Measurements from ENCODE around the gene ABCG1.

Gene ABCG1

GRCh38 chr21:42227909-42228708 is 9.2 kb downstream of the ABCG1 start:
- Histone ChIP-seq H3K27me3 (ENCODE audit: insufficient read depth, low read length) (peaks cover 59% of the 10 kb centered on the region), H3K4me1 (ENCODE audit: insufficient read depth, low read length) (no peaks in the 10 kb centered on the region), H3K9ac (ENCODE audit: low read depth, low read length) (no peak overlapping the region), H3K36me3 (ENCODE audit: insufficient read depth, low read length) (no peaks in the 10 kb centered on the region), H3K9me3 (ENCODE audit: insufficient read depth, low read depth, low read length) (no peaks in the 10 kb centered on the region), H3K4me3 (ENCODE audit: low read length) (no peak overlapping the region), H3K27ac (ENCODE audit: low read depth, low read length) (no peak overlapping the region)
- 64% methylated on average over 10 of the region's 10 CpGs for WGBS

DNA sequence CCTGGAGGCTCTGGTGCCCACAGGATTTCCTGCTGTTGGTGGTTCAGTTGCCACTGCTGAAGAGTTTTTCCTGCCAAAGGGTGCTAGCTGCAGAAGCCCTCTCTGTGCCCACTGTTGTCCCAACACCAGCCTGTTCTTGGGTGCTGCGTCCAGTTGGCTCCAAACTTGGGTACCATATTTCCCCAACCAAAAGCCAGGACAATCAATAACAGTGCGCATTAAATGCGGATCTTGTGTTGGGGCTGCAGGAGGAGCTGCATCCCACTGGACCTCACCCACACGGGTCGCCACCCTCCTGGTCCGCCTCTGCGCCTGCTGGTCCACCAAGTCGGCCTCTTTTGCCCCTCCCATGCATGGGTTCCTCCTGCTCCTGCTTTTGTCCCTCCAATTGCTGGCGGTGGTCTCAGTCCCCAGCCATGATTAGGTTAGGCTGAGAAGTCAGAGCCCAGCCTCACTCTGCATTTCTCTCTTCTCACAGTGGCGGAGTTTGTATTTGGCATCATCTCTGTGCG is 9.8 kb downstream of the ABCG1 start:
- no peaks in the 10 kb centered on the region for H3K36me3 ChIP-seq (ENCODE audit: insufficient read depth, low read length)
- H3K27me3 ChIP-seq (ENCODE audit: insufficient read depth, low read length): peaks cover 59% of the 10 kb centered on the region
- H3K4me3 ChIP-seq (ENCODE audit: low read length): no peak overlapping the region
- 90% methylated on average over 11 of the region's 11 CpGs for WGBS
- H3K27ac ChIP-seq (ENCODE audit: low read depth, low read length): no peak overlapping the region
- no peaks in the 10 kb centered on the region for H3K9me3 ChIP-seq (ENCODE audit: insufficient read depth, low read depth, low read length)
- no peaks in the 10 kb centered on the region for H3K4me1 ChIP-seq (ENCODE audit: insufficient read depth, low read length)
- no peak overlapping the region for H3K9ac ChIP-seq (ENCODE audit: low read depth, low read length)

DNA sequence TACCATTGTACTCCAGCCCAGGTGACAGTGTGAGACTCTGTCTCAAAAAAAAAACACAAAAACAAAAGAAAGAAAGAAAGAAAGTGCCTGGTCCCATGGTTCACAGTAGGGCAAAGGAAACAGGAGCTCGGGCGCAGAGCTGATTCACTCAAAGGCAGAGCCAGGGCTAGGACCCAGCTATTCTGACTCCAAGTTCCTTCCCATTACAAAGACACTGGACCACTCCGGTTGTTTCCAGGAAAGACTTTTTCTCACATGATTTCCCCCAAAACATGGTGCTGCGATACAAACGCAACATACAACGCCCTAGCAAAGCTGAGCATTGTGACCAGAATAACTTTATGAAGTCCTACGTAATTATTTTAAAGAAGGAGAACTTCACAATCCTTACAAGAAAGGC is 10.7 kb downstream of the ABCG1 start:
- Histone ChIP-seq H3K4me3 (ENCODE audit: low read length) (no peak overlapping the region), H3K4me1 (ENCODE audit: insufficient read depth, low read length) (0 out of 2 replicates have a peak, but pooled peaks cover 5% of the 10 kb centered on the region), H3K9ac (ENCODE audit: low read depth, low read length) (no peak overlapping the region), H3K36me3 (ENCODE audit: insufficient read depth, low read length) (no peaks in the 10 kb centered on the region), H3K27ac (ENCODE audit: low read depth, low read length) (no peak overlapping the region), H3K27me3 (ENCODE audit: insufficient read depth, low read length) (peaks cover 59% of the 10 kb centered on the region), H3K9me3 (ENCODE audit: insufficient read depth, low read depth, low read length) (no peaks in the 10 kb centered on the region)
- 96% methylated on average over 7 of the region's 7 CpGs for WGBS

- no peak overlapping the region for H3K27ac ChIP-seq (ENCODE audit: low read depth, low read length)
- H3K4me1 ChIP-seq (ENCODE audit: insufficient read depth, low read length): 0 out of 2 replicates have a peak, but pooled peaks cover 5% of the 10 kb centered on the region
- H3K36me3 ChIP-seq (ENCODE audit: insufficient read depth, low read length): no peaks in the 10 kb centered on the region
- H3K9ac ChIP-seq (ENCODE audit: low read depth, low read length): no peak overlapping the region
- H3K4me3 ChIP-seq (ENCODE audit: low read length): no peak overlapping the region
- no peaks in the 10 kb centered on the region for H3K9me3 ChIP-seq (ENCODE audit: insufficient read depth, low read depth, low read length)
- H3K27me3 ChIP-seq (ENCODE audit: insufficient read depth, low read length): peaks cover 59% of the 10 kb centered on the region
- WGBS: 93% methylated on average over 4 of the region's 4 CpGs
Observed at GRCh38 chr21:42230178-42230577, 11.2 kb downstream of the ABCG1 start.

DNA sequence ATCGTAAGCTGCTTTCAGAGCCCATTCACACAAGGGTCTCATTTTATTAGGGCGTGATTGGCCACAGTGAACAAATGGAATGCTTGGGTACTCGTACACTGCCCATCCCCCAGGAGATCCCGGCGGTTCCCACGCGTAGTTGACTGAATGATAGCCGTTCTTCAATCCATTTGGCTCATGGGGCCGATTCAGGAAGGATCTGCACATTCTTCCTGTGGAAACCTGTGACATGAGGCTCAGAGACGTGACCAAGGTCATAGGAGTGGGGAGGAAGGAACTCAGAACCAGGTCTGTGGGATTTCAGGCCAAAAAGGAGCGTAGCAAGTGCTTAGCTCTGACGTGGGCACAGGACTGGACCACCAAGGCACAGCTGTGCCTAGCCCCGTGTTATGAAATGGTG is 11.7 kb downstream of the ABCG1 start:
- H3K27ac ChIP-seq (ENCODE audit: low read depth, low read length): no peak overlapping the region
- H3K36me3 ChIP-seq (ENCODE audit: insufficient read depth, low read length): no peaks in the 10 kb centered on the region
- peaks cover 59% of the 10 kb centered on the region for H3K27me3 ChIP-seq (ENCODE audit: insufficient read depth, low read length)
- 90% methylated on average over 13 of the region's 13 CpGs for WGBS
- H3K9ac ChIP-seq (ENCODE audit: low read depth, low read length): no peak overlapping the region
- 0 out of 2 replicates have a peak, but pooled peaks cover 5% of the 10 kb centered on the region for H3K4me1 ChIP-seq (ENCODE audit: insufficient read depth, low read length)
- H3K9me3 ChIP-seq (ENCODE audit: insufficient read depth, low read depth, low read length): no peaks in the 10 kb centered on the region
- H3K4me3 ChIP-seq (ENCODE audit: low read length): no peak overlapping the region

DNA sequence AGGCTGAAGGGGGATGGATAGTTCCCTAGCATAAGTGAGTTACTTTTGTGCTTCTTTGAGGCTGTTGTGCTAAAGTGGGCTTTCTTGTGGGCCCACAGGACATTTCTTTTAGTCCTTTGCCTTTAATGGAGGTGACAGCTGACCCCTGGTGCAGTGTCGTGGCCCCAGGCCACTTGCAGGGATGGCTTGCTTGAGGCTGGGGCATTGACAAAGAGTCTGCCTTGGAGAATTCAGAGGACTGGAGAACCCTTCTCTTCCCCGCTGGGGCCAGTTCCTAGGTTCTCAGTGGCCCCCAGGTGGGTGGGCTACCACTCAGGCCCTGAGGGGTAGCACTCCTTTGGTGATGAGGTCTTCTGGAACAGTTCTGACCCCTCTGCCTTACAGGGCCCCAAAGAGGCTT is 12.8 kb downstream of the ABCG1 start:
- Histone ChIP-seq H3K36me3 (ENCODE audit: insufficient read depth, low read length) (no peaks in the 10 kb centered on the region), H3K4me1 (ENCODE audit: insufficient read depth, low read length) (0 out of 2 replicates have a peak, but pooled peaks cover 5% of the 10 kb centered on the region), H3K9me3 (ENCODE audit: insufficient read depth, low read depth, low read length) (no peaks in the 10 kb centered on the region), H3K27ac (ENCODE audit: low read depth, low read length) (no peak overlapping the region), H3K4me3 (ENCODE audit: low read length) (no peak overlapping the region), H3K27me3 (ENCODE audit: insufficient read depth, low read length) (peaks cover 60% of the 10 kb centered on the region), H3K9ac (ENCODE audit: low read depth, low read length) (no peak overlapping the region)
- WGBS: 94% methylated on average over 2 of the region's 2 CpGs

DNA sequence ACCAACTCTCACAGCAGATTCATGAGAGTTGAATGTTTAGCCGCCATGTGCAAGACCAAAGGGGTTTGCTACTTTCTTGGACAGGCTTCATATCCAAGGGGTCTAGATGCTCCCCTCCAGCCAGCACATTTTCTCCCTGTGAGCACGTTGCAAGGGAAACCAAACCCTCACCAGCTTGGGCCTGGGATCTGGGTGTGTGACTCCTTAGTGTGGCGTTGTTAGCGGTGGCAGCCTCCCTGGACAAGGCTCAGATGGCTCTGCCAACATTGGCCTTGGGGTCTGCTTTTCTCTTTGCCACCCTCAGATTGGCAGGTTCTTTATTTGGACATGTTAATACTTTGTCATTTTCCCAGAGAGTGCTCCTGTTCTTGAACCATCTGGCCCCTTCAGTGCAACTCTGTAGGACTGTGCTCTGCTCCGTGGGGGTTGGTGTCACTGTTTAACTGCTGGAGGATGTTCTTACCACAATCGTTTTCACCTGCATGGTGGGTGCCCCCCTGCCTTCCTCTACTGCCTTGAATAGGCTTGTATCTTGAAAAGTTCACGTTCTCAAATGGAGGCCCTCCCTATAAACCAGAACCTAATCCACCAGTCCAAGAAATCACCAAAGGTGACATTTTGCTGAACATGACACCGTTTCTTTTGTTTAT is 13.4 kb downstream of the ABCG1 start:
- H3K36me3 ChIP-seq (ENCODE audit: insufficient read depth, low read length): no peaks in the 10 kb centered on the region
- H3K4me3 ChIP-seq (ENCODE audit: low read length): no peak overlapping the region
- H3K9me3 ChIP-seq (ENCODE audit: insufficient read depth, low read depth, low read length): no peaks in the 10 kb centered on the region
- WGBS: 87% methylated on average over 8 of the region's 8 CpGs
- H3K9ac ChIP-seq (ENCODE audit: low read depth, low read length): no peak overlapping the region
- H3K27me3 ChIP-seq (ENCODE audit: insufficient read depth, low read length): peaks cover 61% of the 10 kb centered on the region
- H3K27ac ChIP-seq (ENCODE audit: low read depth, low read length): no peak overlapping the region
- H3K4me1 ChIP-seq (ENCODE audit: insufficient read depth, low read length): 0 out of 2 replicates have a peak, but pooled peaks cover 5% of the 10 kb centered on the region

DNA sequence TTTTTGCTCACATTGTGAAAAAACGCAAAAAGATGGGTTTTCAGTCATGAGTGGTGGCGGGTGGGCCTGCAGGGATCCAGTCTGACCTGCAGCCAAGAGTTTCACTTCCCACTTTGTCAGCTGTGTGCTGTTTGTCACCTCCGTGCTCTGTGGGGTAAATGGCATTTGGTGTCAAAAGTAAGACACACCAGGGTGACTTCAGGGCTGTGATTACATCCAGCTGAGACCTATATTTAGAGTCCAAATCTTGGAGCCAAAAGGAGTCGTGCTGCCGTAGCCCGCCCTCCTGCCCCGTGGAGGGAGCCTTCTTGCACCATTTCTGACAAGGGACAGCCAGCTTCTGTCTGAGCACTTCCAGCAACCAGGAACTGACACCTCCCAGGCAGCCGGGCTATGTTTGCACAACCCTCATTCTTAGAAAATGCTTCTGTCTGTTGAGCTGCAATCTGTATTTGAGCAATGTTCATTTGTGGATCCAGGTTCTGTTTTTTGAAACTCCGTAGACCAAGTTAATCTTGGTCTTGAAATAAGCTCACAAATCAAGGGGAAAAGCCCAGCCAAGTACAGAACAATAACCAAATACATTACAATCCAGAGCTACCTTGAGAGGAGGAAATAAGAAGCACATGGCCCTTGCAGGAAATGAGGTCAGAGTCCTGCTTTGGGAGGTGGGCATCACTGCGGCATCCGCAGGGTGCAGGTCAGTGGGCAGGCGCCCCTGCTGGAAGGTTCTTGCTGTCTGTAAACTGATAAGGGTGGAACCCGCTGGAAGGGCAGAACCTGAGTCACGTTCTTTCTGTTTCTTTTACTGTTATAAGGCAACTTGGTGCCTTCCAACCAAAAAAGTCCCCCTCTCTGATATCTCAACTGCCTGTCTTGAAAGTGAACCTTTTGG is 14.4 kb downstream of the ABCG1 start:
- Histone ChIP-seq H3K4me1 (ENCODE audit: insufficient read depth, low read length) (0 out of 2 replicates have a peak, but pooled peaks cover 5% of the 10 kb centered on the region), H3K4me3 (ENCODE audit: low read length) (no peak overlapping the region), H3K27me3 (ENCODE audit: insufficient read depth, low read length) (peaks cover 62% of the 10 kb centered on the region), H3K9me3 (ENCODE audit: insufficient read depth, low read depth, low read length) (no peaks in the 10 kb centered on the region), H3K36me3 (ENCODE audit: insufficient read depth, low read length) (no peaks in the 10 kb centered on the region), H3K9ac (ENCODE audit: low read depth, low read length) (no peak overlapping the region), H3K27ac (ENCODE audit: low read depth, low read length) (no peak overlapping the region)
- WGBS: 76% methylated on average over 14 of the region's 14 CpGs

GRCh38 chr21:42234041-42234440 is 15.1 kb downstream of the ABCG1 start:
- H3K4me3 ChIP-seq (ENCODE audit: low read length): peak overlapping the region; percentile 52; the same call in 1 of the 2 replicates
- no peaks in the 10 kb centered on the region for H3K36me3 ChIP-seq (ENCODE audit: insufficient read depth, low read length)
- no peak overlapping the region for H3K27ac ChIP-seq (ENCODE audit: low read depth, low read length)
- 0 out of 2 replicates have a peak, but pooled peaks cover 5% of the 10 kb centered on the region for H3K4me1 ChIP-seq (ENCODE audit: insufficient read depth, low read length)
- peaks cover 62% of the 10 kb centered on the region for H3K27me3 ChIP-seq (ENCODE audit: insufficient read depth, low read length)
- peak overlapping the region; percentile 45; the same call in 1 of the 2 replicates for H3K9ac ChIP-seq (ENCODE audit: low read depth, low read length)
- 61% methylated on average over 8 of the region's 8 CpGs for WGBS
- no peaks in the 10 kb centered on the region for H3K9me3 ChIP-seq (ENCODE audit: insufficient read depth, low read depth, low read length)

- peaks cover 62% of the 10 kb centered on the region for H3K27me3 ChIP-seq (ENCODE audit: insufficient read depth, low read length)
- H3K27ac ChIP-seq (ENCODE audit: low read depth, low read length): no peak overlapping the region
- H3K4me3 ChIP-seq (ENCODE audit: low read length): peak overlapping the region; percentile 52
- H3K9me3 ChIP-seq (ENCODE audit: insufficient read depth, low read depth, low read length): no peaks in the 10 kb centered on the region
- H3K36me3 ChIP-seq (ENCODE audit: insufficient read depth, low read length): no peaks in the 10 kb centered on the region
- H3K9ac ChIP-seq (ENCODE audit: low read depth, low read length): peak overlapping the region; percentile 49
- WGBS: 4% methylated on average over 73 of the region's 73 CpGs
- H3K4me1 ChIP-seq (ENCODE audit: insufficient read depth, low read length): 0 out of 2 replicates have a peak, but pooled peaks cover 5% of the 10 kb centered on the region
Observed at GRCh38 chr21:42234464-42235241, 15.7 kb downstream of the ABCG1 start.

Measured in HUES64 (cell line).